ENCODE results near the gene FHIT.

GRCh38 chr3:60215946-60216345 is 1035.3 kb downstream of the FHIT start:
- TF ChIP-seq CTCF (IDR thresholded peaks at IDR 0.05) (no peak), POLR2A (IDR thresholded peaks at IDR 0.05) (no peak)
